ENCODE results near the gene SHROOM3. TPM values are rescaled to one million over a fixed set of nuclear protein-coding genes. Genes with fewer than 3 reads are reported as not detected.

The SHROOM3 gene
- polyA plus RNA-seq, 1 donor from 2014 or later = 2.7 TPM

DNA sequence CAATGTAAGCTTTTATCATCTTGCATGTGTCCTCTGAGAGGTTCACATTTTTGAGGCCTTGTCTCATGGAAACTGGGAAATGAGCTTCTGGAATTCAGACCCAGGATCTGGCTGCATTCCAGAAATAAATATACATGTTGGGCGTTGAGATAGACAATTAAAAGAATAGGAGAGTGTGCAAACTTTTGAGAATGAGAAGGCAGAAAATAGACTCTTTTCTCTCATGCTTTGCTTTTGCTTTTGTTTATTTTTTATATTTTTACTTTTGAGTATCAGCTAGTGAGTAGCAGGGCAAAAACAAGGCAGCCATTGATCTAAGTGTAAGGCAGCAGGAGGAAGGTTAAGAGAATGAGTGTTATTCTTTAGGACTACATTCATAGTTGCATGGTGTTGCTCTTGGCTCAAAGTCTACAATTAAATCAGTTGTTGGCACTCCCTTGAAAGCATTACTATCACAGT is 12.4 kb downstream of the SHROOM3 start:
- Histone ChIP-seq H3K4me3 (ENCODE audit: low read length) (no peak overlapping the region), H3K9ac (ENCODE audit: low read length) (no peak overlapping the region), H3K27ac (ENCODE audit: low read length) (no peak overlapping the region), H3K4me2 (ENCODE audit: low read length) (no peak overlapping the region), H3K36me3 (ENCODE audit: insufficient read depth, low read length) (no peaks in the 10 kb centered on the region), H2AFZ (ENCODE audit: low read depth, low read length) (no peak overlapping the region), H3K79me2 (replicated peaks; ENCODE audit: insufficient read depth, low read length) (peaks cover 64% of the 10 kb centered on the region), H3K27me3 (ENCODE audit: insufficient read depth, low read depth, low read length) (no peaks in the 10 kb centered on the region), H3K9me3 (ENCODE audit: low read length) (no peaks in the 10 kb centered on the region), H4K20me1 (ENCODE audit: insufficient read depth) (no peaks in the 10 kb centered on the region), H3K9me2 (ENCODE audit: insufficient read depth, low read length) (no peaks in the 10 kb centered on the region), H3F3A (ENCODE audit: insufficient read depth, low read length, poor library complexity, severe bottlenecking) (no peaks in the 10 kb centered on the region)
- TF ChIP-seq, protein P1, sequence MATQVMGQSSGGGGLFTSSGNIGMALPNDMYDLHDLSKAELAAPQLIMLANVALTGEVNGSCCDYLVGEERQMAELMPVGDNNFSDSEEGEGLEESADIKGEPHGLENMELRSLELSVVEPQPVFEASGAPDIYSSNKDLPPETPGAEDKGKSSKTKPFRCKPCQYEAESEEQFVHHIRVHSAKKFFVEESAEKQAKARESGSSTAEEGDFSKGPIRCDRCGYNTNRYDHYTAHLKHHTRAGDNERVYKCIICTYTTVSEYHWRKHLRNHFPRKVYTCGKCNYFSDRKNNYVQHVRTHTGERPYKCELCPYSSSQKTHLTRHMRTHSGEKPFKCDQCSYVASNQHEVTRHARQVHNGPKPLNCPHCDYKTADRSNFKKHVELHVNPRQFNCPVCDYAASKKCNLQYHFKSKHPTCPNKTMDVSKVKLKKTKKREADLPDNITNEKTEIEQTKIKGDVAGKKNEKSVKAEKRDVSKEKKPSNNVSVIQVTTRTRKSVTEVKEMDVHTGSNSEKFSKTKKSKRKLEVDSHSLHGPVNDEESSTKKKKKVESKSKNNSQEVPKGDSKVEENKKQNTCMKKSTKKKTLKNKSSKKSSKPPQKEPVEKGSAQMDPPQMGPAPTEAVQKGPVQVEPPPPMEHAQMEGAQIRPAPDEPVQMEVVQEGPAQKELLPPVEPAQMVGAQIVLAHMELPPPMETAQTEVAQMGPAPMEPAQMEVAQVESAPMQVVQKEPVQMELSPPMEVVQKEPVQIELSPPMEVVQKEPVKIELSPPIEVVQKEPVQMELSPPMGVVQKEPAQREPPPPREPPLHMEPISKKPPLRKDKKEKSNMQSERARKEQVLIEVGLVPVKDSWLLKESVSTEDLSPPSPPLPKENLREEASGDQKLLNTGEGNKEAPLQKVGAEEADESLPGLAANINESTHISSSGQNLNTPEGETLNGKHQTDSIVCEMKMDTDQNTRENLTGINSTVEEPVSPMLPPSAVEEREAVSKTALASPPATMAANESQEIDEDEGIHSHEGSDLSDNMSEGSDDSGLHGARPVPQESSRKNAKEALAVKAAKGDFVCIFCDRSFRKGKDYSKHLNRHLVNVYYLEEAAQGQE (IDR thresholded peaks at IDR 0.05; ENCODE audit: borderline replicate concordance) = no peak
- TF ChIP-seq, protein P2, sequence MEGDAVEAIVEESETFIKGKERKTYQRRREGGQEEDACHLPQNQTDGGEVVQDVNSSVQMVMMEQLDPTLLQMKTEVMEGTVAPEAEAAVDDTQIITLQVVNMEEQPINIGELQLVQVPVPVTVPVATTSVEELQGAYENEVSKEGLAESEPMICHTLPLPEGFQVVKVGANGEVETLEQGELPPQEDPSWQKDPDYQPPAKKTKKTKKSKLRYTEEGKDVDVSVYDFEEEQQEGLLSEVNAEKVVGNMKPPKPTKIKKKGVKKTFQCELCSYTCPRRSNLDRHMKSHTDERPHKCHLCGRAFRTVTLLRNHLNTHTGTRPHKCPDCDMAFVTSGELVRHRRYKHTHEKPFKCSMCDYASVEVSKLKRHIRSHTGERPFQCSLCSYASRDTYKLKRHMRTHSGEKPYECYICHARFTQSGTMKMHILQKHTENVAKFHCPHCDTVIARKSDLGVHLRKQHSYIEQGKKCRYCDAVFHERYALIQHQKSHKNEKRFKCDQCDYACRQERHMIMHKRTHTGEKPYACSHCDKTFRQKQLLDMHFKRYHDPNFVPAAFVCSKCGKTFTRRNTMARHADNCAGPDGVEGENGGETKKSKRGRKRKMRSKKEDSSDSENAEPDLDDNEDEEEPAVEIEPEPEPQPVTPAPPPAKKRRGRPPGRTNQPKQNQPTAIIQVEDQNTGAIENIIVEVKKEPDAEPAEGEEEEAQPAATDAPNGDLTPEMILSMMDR (IDR thresholded peaks at IDR 0.05; ENCODE audit: poor library complexity, severe bottlenecking) = no peak
- TF ChIP-seq EP300 (conservative IDR thresholded peaks at IDR 0.05; ENCODE audit: poor library complexity, severe bottlenecking) (no peak), TAF1 (IDR thresholded peaks at IDR 0.05; ENCODE audit: low read depth) (no peak), POLR2AphosphoS5 (IDR thresholded peaks at IDR 0.05) (no peak), MXI1 (conservative IDR thresholded peaks at IDR 0.05; ENCODE audit: poor library complexity, severe bottlenecking) (no peak), RAD21 (conservative IDR thresholded peaks at IDR 0.05) (no peak), SMC3 (conservative IDR thresholded peaks at IDR 0.05; ENCODE audit: poor library complexity) (no peak), EZH2 (IDR thresholded peaks at IDR 0.05; ENCODE audit: borderline replicate concordance, insufficient read depth, low read length, poor library complexity, severe bottlenecking) (no peak)

DNA sequence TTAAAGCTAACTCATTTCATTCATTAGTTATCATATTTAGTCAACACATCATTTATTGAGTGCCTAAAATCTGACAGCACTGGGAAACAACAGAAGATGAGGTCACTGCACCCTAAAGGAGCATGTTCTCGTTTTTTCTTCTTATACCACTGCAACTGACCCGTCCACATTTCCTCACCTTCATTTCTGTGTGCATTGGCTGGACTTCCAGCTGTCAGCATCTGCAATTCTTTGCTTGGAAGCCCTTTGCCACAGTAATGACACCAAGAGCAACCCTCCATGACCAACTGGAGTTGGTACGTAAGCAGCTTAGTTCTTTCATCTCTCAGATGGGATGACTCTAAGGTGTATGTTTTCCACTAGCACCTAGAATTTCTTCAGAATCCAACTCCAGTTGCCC is 13.2 kb downstream of the SHROOM3 start:
- Histone ChIP-seq H2AFZ (ENCODE audit: low read depth, low read length) (no peak overlapping the region), H3K9ac (ENCODE audit: low read length) (no peak overlapping the region), H3K27me3 (ENCODE audit: insufficient read depth, low read depth, low read length) (no peaks in the 10 kb centered on the region), H3K36me3 (ENCODE audit: insufficient read depth, low read length) (no peaks in the 10 kb centered on the region), H3K9me3 (ENCODE audit: low read length) (no peaks in the 10 kb centered on the region), H3K27ac (ENCODE audit: low read length) (peak overlapping the region; percentile 80), H3K79me2 (replicated peaks; ENCODE audit: insufficient read depth, low read length) (peaks cover 62% of the 10 kb centered on the region), H3F3A (ENCODE audit: insufficient read depth, low read length, poor library complexity, severe bottlenecking) (no peaks in the 10 kb centered on the region), H3K4me2 (ENCODE audit: low read length) (no peak overlapping the region), H3K4me3 (ENCODE audit: low read length) (no peak overlapping the region), H3K9me2 (ENCODE audit: insufficient read depth, low read length) (no peaks in the 10 kb centered on the region), H4K20me1 (ENCODE audit: insufficient read depth) (no peaks in the 10 kb centered on the region)
- TF ChIP-seq EP300 (conservative IDR thresholded peaks at IDR 0.05; ENCODE audit: poor library complexity, severe bottlenecking) = no peak
- TF ChIP-seq SMC3 (conservative IDR thresholded peaks at IDR 0.05; ENCODE audit: poor library complexity) = no peak
- TF ChIP-seq, protein P2 (IDR thresholded peaks at IDR 0.05; ENCODE audit: poor library complexity, severe bottlenecking) = no peak
- no peak for TF ChIP-seq EZH2 (IDR thresholded peaks at IDR 0.05; ENCODE audit: borderline replicate concordance, insufficient read depth, low read length, poor library complexity, severe bottlenecking)
- TF ChIP-seq, protein P1 (IDR thresholded peaks at IDR 0.05; ENCODE audit: borderline replicate concordance) = no peak

Measured in neural cell (in vitro differentiated cells).